Hepatocyte (in vitro differentiated cells): Measurements from ENCODE around the gene SIVA1.

Experiments
- CTCF ChIP-seq: fragments of 200-600 bp; sonication (generic); IDR thresholded peaks from 2 replicates; pipeline ENCODE4 v1.5.1; 2016; ENCODE audit warnings: antibody characterized with exemption, mild to moderate bottlenecking; ENCODE audit not compliant: poor library complexity
- EZH2 ChIP-seq: fragments of 200-600 bp; sonication (generic); IDR thresholded peaks from 2 replicates; pipeline ENCODE4 v1.6.1; 2016; ENCODE audit warnings: antibody characterized with exemption, mild to moderate bottlenecking, borderline replicate concordance
- EZH2phosphoT487 ChIP-seq: fragments of 200-600 bp; sonication (generic); IDR thresholded peaks from one replicate; pipeline ENCODE4 v1.6.1; 2018; ENCODE audit warnings: antibody characterized with exemption, mild to moderate bottlenecking, low read depth, moderate library complexity; ENCODE audit not compliant: unreplicated experiment, severe bottlenecking

- TF ChIP-seq CTCF = no peak
- TF ChIP-seq EZH2 = no peak
- TF ChIP-seq EZH2phosphoT487 = no peak
Observed at GRCh38 chr14:104777808-104778249, 24.9 kb downstream of the SIVA1 start.
